ENCODE measurements around the gene COL4A4.

Gene COL4A4

GRCh38 chr2:227198866-227199265, 34.9 kb upstream of the COL4A4 start:
- no peak overlapping the region for H3K4me3 ChIP-seq (ENCODE audit: control insufficient read depth, low read depth, low read length)
- TF ChIP-seq CTCF (conservative IDR thresholded peaks at IDR 0.05; ENCODE audit: control insufficient read depth, insufficient read depth, low read depth, low read length): no peak
- DNase-seq (ENCODE audit: low read depth): no peak

- DNase-seq (ENCODE audit: low read depth): no peak
- TF ChIP-seq CTCF (conservative IDR thresholded peaks at IDR 0.05; ENCODE audit: control insufficient read depth, insufficient read depth, low read depth, low read length): no peak
- H3K4me3 ChIP-seq (ENCODE audit: control insufficient read depth, low read depth, low read length): no peak overlapping the region
Observed at GRCh38 chr2:227194219-227194618, 30.2 kb upstream of the COL4A4 start.

DNA sequence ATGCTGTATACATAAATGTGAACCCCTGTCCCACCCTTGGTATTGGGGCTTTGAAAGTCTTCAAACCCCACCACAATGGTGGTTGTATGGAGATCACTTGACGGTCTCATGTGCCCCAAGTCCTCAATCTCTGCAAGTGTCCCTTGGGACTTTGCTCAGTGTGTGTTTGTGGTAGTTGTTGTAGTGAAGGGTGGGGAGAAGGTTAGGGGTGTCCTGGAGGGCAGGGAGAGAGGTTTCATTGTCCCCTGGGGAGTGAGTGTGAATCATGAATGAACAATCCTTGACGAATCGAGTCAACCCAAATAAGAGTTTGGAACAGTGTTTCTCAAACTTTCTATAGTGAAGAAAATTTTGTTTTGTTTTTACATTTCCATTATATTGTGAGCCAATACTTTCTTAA, 28.5 kb upstream of the COL4A4 start:
- no peak for TF ChIP-seq CTCF (conservative IDR thresholded peaks at IDR 0.05; ENCODE audit: control insufficient read depth, insufficient read depth, low read depth, low read length)
- no peak overlapping the region for H3K4me3 ChIP-seq (ENCODE audit: control insufficient read depth, low read depth, low read length)
- peak; percentile 83 for DNase-seq (ENCODE audit: low read depth)

DNA sequence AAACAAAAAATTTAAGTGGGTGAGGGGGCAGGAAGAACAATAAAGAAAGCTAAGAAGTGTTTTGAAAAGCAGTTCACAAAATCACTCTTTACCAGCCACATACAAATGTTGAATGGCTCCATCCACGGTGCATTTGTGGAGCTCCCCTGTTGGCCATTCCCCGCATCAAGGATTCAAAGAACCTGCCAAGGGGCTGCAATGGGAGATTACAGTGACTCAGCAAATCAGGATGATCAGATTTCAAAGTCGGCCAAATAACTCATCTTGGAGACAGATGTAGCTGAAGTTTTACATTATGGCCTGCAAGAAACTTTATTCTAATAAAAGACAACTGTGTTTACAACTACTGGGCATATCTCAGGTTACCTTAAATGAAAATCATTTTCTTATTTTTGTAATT, 27.4 kb upstream of the COL4A4 start:
- DNase-seq (ENCODE audit: low read depth): peak; percentile 77
- no peak overlapping the region for H3K4me3 ChIP-seq (ENCODE audit: control insufficient read depth, low read depth, low read length)
- TF ChIP-seq CTCF (conservative IDR thresholded peaks at IDR 0.05; ENCODE audit: control insufficient read depth, insufficient read depth, low read depth, low read length): peak; percentile 32

DNA sequence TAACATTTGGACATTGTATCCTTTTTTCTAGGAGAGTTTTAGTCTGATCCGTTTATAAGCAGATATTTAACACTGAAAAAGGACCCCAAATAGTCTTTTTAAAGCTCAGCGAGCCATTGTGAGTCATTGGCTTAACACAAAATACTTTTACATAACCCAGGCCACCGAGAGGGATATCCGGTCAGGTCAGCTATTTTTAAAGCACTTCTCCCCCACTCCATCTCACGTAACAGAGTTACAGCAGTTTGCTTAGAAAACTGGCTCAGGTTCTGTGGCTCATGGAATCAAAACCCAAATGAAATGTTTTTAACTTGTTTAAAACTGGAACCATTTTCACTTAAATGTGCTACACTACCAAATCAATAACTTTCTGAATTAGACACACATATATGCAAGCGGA, 24.3 kb upstream of the COL4A4 start:
- H3K4me3 ChIP-seq (ENCODE audit: control insufficient read depth, low read depth, low read length): no peak overlapping the region
- no peak for TF ChIP-seq CTCF (conservative IDR thresholded peaks at IDR 0.05; ENCODE audit: control insufficient read depth, insufficient read depth, low read depth, low read length)
- DNase-seq (ENCODE audit: low read depth): peak; percentile 63

DNA sequence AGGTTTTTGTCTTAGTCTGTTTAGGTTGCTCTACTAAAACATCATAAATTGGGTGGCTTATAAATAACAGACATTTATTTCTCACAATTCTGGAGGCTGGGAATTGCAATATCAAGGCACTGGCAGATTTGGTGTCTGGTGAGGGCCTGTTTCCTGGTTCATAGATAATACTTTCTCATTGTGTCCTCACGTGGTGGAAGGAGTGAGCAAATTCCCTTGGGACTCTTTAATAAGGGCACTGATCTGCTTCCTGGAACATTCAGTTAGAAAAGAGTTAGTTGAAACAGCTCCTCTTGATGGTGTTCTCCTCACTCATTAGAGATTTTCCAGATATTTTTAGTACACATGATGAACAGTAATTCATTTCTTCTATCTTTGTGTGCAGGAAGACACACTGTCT, 22.7 kb upstream of the COL4A4 start:
- peak; percentile 64 for DNase-seq (ENCODE audit: low read depth)
- H3K4me3 ChIP-seq (ENCODE audit: control insufficient read depth, low read depth, low read length): no peak overlapping the region
- TF ChIP-seq CTCF (conservative IDR thresholded peaks at IDR 0.05; ENCODE audit: control insufficient read depth, insufficient read depth, low read depth, low read length): no peak

GRCh38 chr2:227185615-227186232, 21.7 kb upstream of the COL4A4 start:
- no peak overlapping the region for H3K4me3 ChIP-seq (ENCODE audit: control insufficient read depth, low read depth, low read length)
- DNase-seq (ENCODE audit: low read depth): no peak
- TF ChIP-seq CTCF (conservative IDR thresholded peaks at IDR 0.05; ENCODE audit: control insufficient read depth, insufficient read depth, low read depth, low read length): no peak

Data from fibroblast of mammary gland (primary cell).